HepG2 (cell line): Measurements from ENCODE around the gene EPM2A. TPM values are rescaled to one million over a fixed set of nuclear protein-coding genes. Genes with fewer than 3 reads are reported as not detected.

Source experiments
- CERS6 ChIP-seq: sonication (generic); formaldehyde crosslinking; IDR thresholded peaks from 2 replicates; pipeline ENCODE4 v1.5.0; 2020; ENCODE audit warnings: missing genetic modification reagents
- CHD2 ChIP-seq: IDR thresholded peaks from 2 replicates; pipeline ENCODE4 v1.6.1; 2011; ENCODE audit warnings: low read depth, low read length, improper control_type of control experiment
- SPEN ChIP-seq: sonication (generic); formaldehyde crosslinking; IDR thresholded peaks from 2 replicates; pipeline ENCODE4 v1.5.1; 2020; ENCODE audit warnings: low read depth, mild to moderate bottlenecking, missing genetic modification reagents
- ZNF484 ChIP-seq: sonication (generic); formaldehyde crosslinking; IDR thresholded peaks from 2 replicates; pipeline ENCODE4 v1.5.1; 2020; ENCODE audit warnings: mild to moderate bottlenecking, low read depth, missing genetic modification reagents, borderline replicate concordance
- ZNF609 ChIP-seq: sonication (generic); formaldehyde crosslinking; IDR thresholded peaks from 2 replicates; pipeline ENCODE4 v1.4.0; 2020; ENCODE audit warnings: mild to moderate bottlenecking, missing genetic modification reagents, borderline replicate concordance
- ZNF672 ChIP-seq: sonication (generic); formaldehyde crosslinking; IDR thresholded peaks from 2 replicates; pipeline ENCODE4 v1.8.1; 2022; ENCODE audit warnings: missing genetic modification reagents
- polyA plus RNA-seq, 8 experiments: library from polyadenylated mRNA; depleted of rRNA in 3 of 8; stranded (reverse) in 7 of 8; unstranded in 1 of 8; fragments of >200 nt; fragmentation: Illumina TruSeq in 4 of 8; extraction: Trizol in 4 of 8; gene quantifications; 2 replicates each; pipeline versions ENCODE4 v1.2.1 to v1.2.3, GENCODE V29; 2011 to 2016; ENCODE audit warnings: low read depth in 4 of 8, missing spikeins in 1 of 8, mixed read lengths in 1 of 8; ENCODE audit not compliant: insufficient read depth in 1 of 8
- total RNA-seq, 5 experiments: library from RNA; depleted of rRNA; stranded (reverse); fragments of >200 nt; fragmentation: Illumina TruSeq; extraction: Trizol; gene quantifications; 2 replicates each; pipeline ENCODE4 v1.2.3, GENCODE V29; 2016; ENCODE audit warnings: low read depth in 1 of 5
- TF ChIP-seq, protein P1 (sequence below): sonication (generic); formaldehyde crosslinking; IDR thresholded peaks from 2 replicates; pipeline ENCODE4 v1.5.1; 2020; ENCODE audit warnings: missing genetic modification reagents, mild to moderate bottlenecking, borderline replicate concordance

EPM2A gene
- total and polyA plus RNA-seq, 2 of the 13 experiments (the other 11 are each of a cell fraction or from before 2014, with no cell fraction given), result 4.6 to 9.2 TPM

DNA sequence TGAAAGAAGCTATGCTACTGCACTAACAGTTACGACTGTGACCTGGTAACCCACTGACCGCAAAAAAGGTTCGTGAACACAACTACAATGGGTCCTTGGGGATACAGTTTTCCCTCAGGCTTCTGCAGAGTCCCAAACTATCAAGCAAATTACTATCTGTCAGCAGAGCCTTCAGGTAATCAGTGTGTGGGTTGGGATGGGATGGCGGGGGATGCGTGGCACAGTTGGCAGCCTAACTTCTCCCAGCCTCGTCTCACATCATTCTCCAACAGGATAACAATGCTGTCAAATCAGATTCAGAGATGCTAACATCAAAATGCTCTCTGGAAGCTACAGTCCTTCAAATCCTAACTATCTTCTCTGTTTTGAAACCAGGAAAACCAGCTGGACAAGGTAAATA is 102.3 kb downstream of the EPM2A start (continued):
- TF ChIP-seq ZNF609 (CRISPR knock-in tag) (no peak), ZNF672 (CRISPR knock-in tag) (no peak), CHD2 (no peak), ZNF484 (CRISPR knock-in tag) (no peak), SPEN (CRISPR knock-in tag) (no peak), CERS6 (CRISPR knock-in tag) (no peak)
- TF ChIP-seq, protein P1, sequence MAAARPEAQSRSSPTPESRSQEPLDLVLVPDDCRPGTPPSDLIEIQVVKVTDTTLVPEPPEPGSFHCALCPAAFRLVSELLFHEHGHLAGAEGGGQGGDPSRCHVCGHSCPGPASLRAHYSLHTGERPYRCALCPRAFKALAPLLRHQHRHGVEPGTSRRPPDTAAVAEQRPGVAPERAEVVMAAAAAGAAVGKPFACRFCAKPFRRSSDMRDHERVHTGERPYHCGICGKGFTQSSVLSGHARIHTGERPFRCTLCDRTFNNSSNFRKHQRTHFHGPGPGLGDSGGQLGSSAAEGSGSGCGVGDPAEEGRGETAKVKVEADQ (CRISPR knock-in tag), result no peak
- TF ChIP-seq, all 625 proteins: peak for 0
